Osteoblast (primary cell): ENCODE results near the gene MGMT. TPM values are rescaled to one million over a fixed set of nuclear protein-coding genes. Genes with fewer than 3 reads are reported as not detected.

Experiments
- DNase-seq: peaks from one replicate; pipeline ENCODE4 v3.0.0; 2011; ENCODE audit warnings: low spot score, mixed read lengths; ENCODE audit not compliant: insufficient read length; ENCODE audit errors: missing footprints
- H2AFZ ChIP-seq: 2 replicates; pipeline ENCODE4 v1.6.0; 2011; ENCODE audit warnings: mild to moderate bottlenecking, low read length
- H3K27ac ChIP-seq: 2 replicates; pipeline ENCODE4 v1.5.1; 2011; ENCODE audit warnings: mild to moderate bottlenecking, low read depth, low read length, moderate library complexity
- H3K27me3 ChIP-seq: 2 replicates; pipeline ENCODE4 v1.6.0; 2012; ENCODE audit warnings: mild to moderate bottlenecking, control low read depth, inconsistent platforms, low read length, moderate library complexity; ENCODE audit not compliant: insufficient read depth
- H3K36me3 ChIP-seq: 2 replicates; pipeline ENCODE4 v1.5.1; 2011; ENCODE audit warnings: mild to moderate bottlenecking, low read length, control low read depth, moderate library complexity; ENCODE audit not compliant: insufficient read depth
- H3K4me1 ChIP-seq: 2 replicates; pipeline ENCODE4 v1.5.1; 2011; ENCODE audit warnings: mild to moderate bottlenecking, low read length, control low read depth, moderate library complexity; ENCODE audit not compliant: insufficient read depth
- H3K4me2 ChIP-seq: 2 replicates; pipeline ENCODE4 v1.6.0; 2011; ENCODE audit warnings: mild to moderate bottlenecking, low read length; ENCODE audit not compliant: insufficient read depth
- H3K4me3 ChIP-seq: fragments of 200-600 bp; sonication (generic); 3 replicates; pipeline ENCODE4 v1.5.1; 2012; ENCODE audit warnings: mild to moderate bottlenecking, low read length, inconsistent platforms; ENCODE audit not compliant: insufficient read depth
- H3K79me2 ChIP-seq: 2 replicates; pipeline ENCODE4 v1.6.0; 2012; ENCODE audit warnings: mild to moderate bottlenecking, low read length, control low read depth, inconsistent platforms; ENCODE audit not compliant: insufficient read depth
- H3K9me3 ChIP-seq: 2 replicates; pipeline ENCODE4 v1.5.1; 2011; ENCODE audit warnings: low read depth, low read length, control low read depth
- H4K20me1 ChIP-seq: 2 replicates; pipeline ENCODE4 v1.6.0; 2012; ENCODE audit warnings: mild to moderate bottlenecking, low read length, control low read depth; ENCODE audit not compliant: insufficient read depth
- CTCF ChIP-seq: IDR thresholded peaks from 2 replicates; pipeline ENCODE4 v1.5.1; 2011; ENCODE audit warnings: mild to moderate bottlenecking, low read depth, low read length, moderate library complexity; ENCODE audit errors: extremely low read depth
- total RNA-seq: library from RNA; depleted of rRNA; stranded (reverse); fragments of >200 nt; gene quantifications from 2 replicates; pipeline ENCODE4 v1.2.3, GENCODE V29; 2012

MGMT gene
- total RNA-seq, 1 donor: 21.0 TPM

GRCh38 chr10:129676014-129676413 is 209.0 kb downstream of the MGMT start:
- Histone ChIP-seq H3K4me2 (no peak overlapping the region), H3K4me3 (no peak overlapping the region), H3K36me3 (no peaks in the 10 kb centered on the region), H3K27me3 (no peaks in the 10 kb centered on the region), H3K27ac (no peak overlapping the region), H2AFZ (no peak overlapping the region), H3K9me3 (no peaks in the 10 kb centered on the region), H4K20me1 (no peaks in the 10 kb centered on the region), H3K79me2 (no peaks in the 10 kb centered on the region), H3K4me1 (no peaks in the 10 kb centered on the region)
- DNase-seq: no peak
- no peak for TF ChIP-seq CTCF

GRCh38 chr10:129677377-129677927 is 210.4 kb downstream of the MGMT start:
- H3K9me3 ChIP-seq: no peaks in the 10 kb centered on the region
- no peak for DNase-seq
- H2AFZ ChIP-seq: no peak overlapping the region
- H4K20me1 ChIP-seq: no peaks in the 10 kb centered on the region
- H3K27me3 ChIP-seq: no peaks in the 10 kb centered on the region
- H3K27ac ChIP-seq: no peak overlapping the region
- no peaks in the 10 kb centered on the region for H3K79me2 ChIP-seq
- H3K4me3 ChIP-seq: no peak overlapping the region
- H3K4me1 ChIP-seq: no peaks in the 10 kb centered on the region
- no peak for TF ChIP-seq CTCF
- no peaks in the 10 kb centered on the region for H3K36me3 ChIP-seq
- no peak overlapping the region for H3K4me2 ChIP-seq

GRCh38 chr10:129678186-129678585 is 211.1 kb downstream of the MGMT start:
- no peaks in the 10 kb centered on the region for H4K20me1 ChIP-seq
- no peak for DNase-seq
- no peaks in the 10 kb centered on the region for H3K9me3 ChIP-seq
- H2AFZ ChIP-seq: no peak overlapping the region
- H3K79me2 ChIP-seq: no peaks in the 10 kb centered on the region
- no peak overlapping the region for H3K27ac ChIP-seq
- TF ChIP-seq CTCF: no peak
- no peak overlapping the region for H3K4me2 ChIP-seq
- no peak overlapping the region for H3K4me3 ChIP-seq
- H3K27me3 ChIP-seq: no peaks in the 10 kb centered on the region
- no peaks in the 10 kb centered on the region for H3K36me3 ChIP-seq
- H3K4me1 ChIP-seq: no peaks in the 10 kb centered on the region

- Histone ChIP-seq H4K20me1 (no peaks in the 10 kb centered on the region), H3K4me2 (no peak overlapping the region), H3K9me3 (no peaks in the 10 kb centered on the region), H3K79me2 (no peaks in the 10 kb centered on the region), H3K27ac (no peak overlapping the region), H3K4me1 (no peaks in the 10 kb centered on the region), H2AFZ (no peak overlapping the region), H3K36me3 (no peaks in the 10 kb centered on the region), H3K4me3 (no peak overlapping the region), H3K27me3 (no peaks in the 10 kb centered on the region)
- TF ChIP-seq CTCF: no peak
- DNase-seq: no peak
Measured at GRCh38 chr10:129679207-129679606, 212.2 kb downstream of the MGMT start.
